ENCODE measurements around the gene NAMPT.

The NAMPT gene

GRCh38 chr7:106219170-106219569 lies 65.6 kb downstream of the NAMPT start:
- H3K4me3 ChIP-seq (replicated peaks; ENCODE audit: insufficient read depth, low read length), result no peak overlapping the region
- no peak for TF ChIP-seq POLR2AphosphoS5 (IDR thresholded peaks at IDR 0.05; ENCODE audit: low read depth)
- no peak for TF ChIP-seq CTCF (IDR thresholded peaks at IDR 0.05; ENCODE audit: insufficient read depth, low read length)
- no peak for TF ChIP-seq SPI1 (IDR thresholded peaks at IDR 0.05; ENCODE audit: borderline replicate concordance, low read depth)
- TF ChIP-seq REST (IDR thresholded peaks at IDR 0.05; ENCODE audit: insufficient replicate concordance, low read depth), result no peak
- TF ChIP-seq GABPA (IDR thresholded peaks at IDR 0.05; ENCODE audit: low read depth), result no peak
- no peak overlapping the region for H3K27ac ChIP-seq (replicated peaks)
- no peaks in the 10 kb centered on the region for H3K27me3 ChIP-seq (ENCODE audit: insufficient read depth, poor library complexity, severe bottlenecking)
- no peak for DNase-seq (ENCODE audit: low read depth in 1 of 2, low spot score in 1 of 2)

GRCh38 chr7:106218546-106218945 lies 66.2 kb downstream of the NAMPT start:
- Histone ChIP-seq H3K27ac (replicated peaks) (no peak overlapping the region), H3K4me3 (replicated peaks; ENCODE audit: insufficient read depth, low read length) (no peak overlapping the region), H3K27me3 (ENCODE audit: insufficient read depth, poor library complexity, severe bottlenecking) (no peaks in the 10 kb centered on the region)
- no peak for DNase-seq (ENCODE audit: low read depth in 1 of 2, low spot score in 1 of 2)
- TF ChIP-seq REST (IDR thresholded peaks at IDR 0.05; ENCODE audit: insufficient replicate concordance, low read depth) (no peak), CTCF (IDR thresholded peaks at IDR 0.05; ENCODE audit: insufficient read depth, low read length) (no peak), SPI1 (IDR thresholded peaks at IDR 0.05; ENCODE audit: borderline replicate concordance, low read depth) (no peak), POLR2AphosphoS5 (IDR thresholded peaks at IDR 0.05; ENCODE audit: low read depth) (no peak), GABPA (IDR thresholded peaks at IDR 0.05; ENCODE audit: low read depth) (no peak)

- Histone ChIP-seq H3K27ac (replicated peaks) (no peak overlapping the region), H3K27me3 (ENCODE audit: insufficient read depth, poor library complexity, severe bottlenecking) (no peaks in the 10 kb centered on the region), H3K4me3 (replicated peaks; ENCODE audit: insufficient read depth, low read length) (no peak overlapping the region)
- DNase-seq (ENCODE audit: low read depth in 1 of 2, low spot score in 1 of 2), result no peak
- TF ChIP-seq CTCF (IDR thresholded peaks at IDR 0.05; ENCODE audit: insufficient read depth, low read length) (no peak), REST (IDR thresholded peaks at IDR 0.05; ENCODE audit: insufficient replicate concordance, low read depth) (no peak), POLR2AphosphoS5 (IDR thresholded peaks at IDR 0.05; ENCODE audit: low read depth) (no peak), GABPA (IDR thresholded peaks at IDR 0.05; ENCODE audit: low read depth) (no peak), SPI1 (IDR thresholded peaks at IDR 0.05; ENCODE audit: borderline replicate concordance, low read depth) (no peak)
These were observed 67.8 kb downstream of the NAMPT start for GRCh38 chr7:106216923-106217542.
